Thyroid gland (tissue), 4 donors: Measurements from ENCODE around the gene APBB2. TPM values are rescaled to one million over a fixed set of nuclear protein-coding genes. Genes with fewer than 3 reads are reported as not detected.

ENCODE experiments used
- DNase-seq, 2 donors: peaks; one replicate each; pipeline ENCODE4 v3.0.0-alpha.2; 2019
- H3K27ac ChIP-seq, 3 donors: fragments of 200-600 bp; sonication (generic); 1 replicate in 2 of 3; 2 replicates in 1 of 3; pipeline ENCODE4 v1.5.1; 2016 to 2019; ENCODE audit warnings: mild to moderate bottlenecking in 1 of 3, moderate library complexity in 1 of 3
- H3K27me3 ChIP-seq: fragments of 200-600 bp; sonication (generic); one replicate; pipeline ENCODE4 v1.5.1; 2019
- H3K36me3 ChIP-seq, 2 donors: fragments of 200-600 bp; sonication (generic); one replicate each; pipeline ENCODE4 v1.5.1; 2016 to 2019
- H3K4me1 ChIP-seq, 2 donors: fragments of 200-600 bp; sonication (generic); one replicate each; pipeline ENCODE4 v1.5.1; 2017 to 2019
- H3K4me3 ChIP-seq, 3 donors: fragments of 200-600 bp; sonication (generic); replicated peaks in 1 of 3; 1 replicate in 2 of 3; 2 replicates in 1 of 3; pipeline ENCODE4 v1.5.1; 2016; ENCODE audit warnings: mild to moderate bottlenecking in 1 of 3
- H3K9me3 ChIP-seq: fragments of 200-600 bp; sonication (generic); one replicate; pipeline ENCODE4 v1.5.1; 2017
- POLR2A ChIP-seq, 2 donors: fragments of 450-650 bp; IDR thresholded peaks; one replicate each; pipeline ENCODE4 v1.6.1; 2017; ENCODE audit warnings: antibody characterized with exemption in 2 of 2, mild to moderate bottlenecking in 2 of 2, moderate library complexity in 1 of 2
- WGBS, 2 donors: methylation state at CpG; one replicate each; pipeline ENCODE4 v1.1.5; 2017; 5-methylcytosine and 5-hydroxymethylcytosine counted together
- intact Hi-C: fragments of 100-400 bp; cut with DNase I; formaldehyde crosslinking; loops from one replicate; pipeline ENCODE4 v1.15.1; 2023
- total RNA-seq, 4 donors: library from RNA; depleted of rRNA; stranded (reverse); fragments of >200 nt; gene quantifications; one replicate each; pipeline ENCODE4 v1.2.3, GENCODE V29; 2016
- TF ChIP-seq, protein P1 (sequence below), 6 experiments: fragments of 200-600 bp in 3 of 6; fragments of 450-650 bp in 3 of 6; sonication (generic) in 3 of 6; IDR thresholded peaks; one replicate each; pipeline ENCODE4 v1.5.1; 2016 to 2019; ENCODE audit warnings: antibody characterized with exemption in 6 of 6, mild to moderate bottlenecking in 2 of 6, inconsistent platforms in 1 of 6, moderate library complexity in 1 of 6

The APBB2 gene
- total RNA-seq, 4 donors from 2014 or later, result 174 to 253 (median 199) TPM

DNA sequence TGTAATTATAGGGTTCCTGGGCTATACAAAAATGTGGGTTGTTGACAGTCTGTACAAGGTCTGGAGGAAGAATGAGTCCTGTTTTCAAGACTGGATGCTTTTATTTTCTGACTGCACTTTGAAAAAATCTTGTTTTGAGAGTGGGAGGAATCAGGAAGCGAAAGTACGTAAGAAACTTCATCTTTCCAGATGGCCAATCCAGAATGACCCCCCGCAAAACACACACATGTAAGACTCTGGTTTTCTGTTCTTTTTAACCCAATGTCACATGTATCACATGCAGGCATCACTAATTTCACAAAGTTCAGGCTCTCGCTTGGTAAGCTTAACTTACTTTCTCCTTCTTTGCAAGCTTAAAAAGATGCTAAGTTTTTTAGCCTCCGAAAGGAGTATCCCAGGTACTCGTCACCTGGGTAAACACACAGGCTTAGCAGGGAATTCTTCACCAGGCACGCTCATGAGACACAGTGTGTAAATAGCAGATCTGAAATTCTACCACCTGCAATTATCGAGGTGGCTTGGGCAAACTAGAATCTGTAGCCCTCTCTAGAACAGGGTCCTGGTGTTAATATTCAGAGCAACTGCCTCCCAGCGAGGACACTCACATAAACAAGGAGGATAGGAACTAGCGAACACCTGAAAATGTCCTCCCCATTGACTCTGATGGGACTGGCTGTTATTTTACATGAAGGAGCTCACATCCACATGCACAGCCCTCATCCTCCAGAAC is 373.9 kb downstream of the APBB2 start:
- no peak for TF ChIP-seq POLR2A (IDR thresholded peaks at IDR 0.05)
- TF ChIP-seq, protein P1, sequence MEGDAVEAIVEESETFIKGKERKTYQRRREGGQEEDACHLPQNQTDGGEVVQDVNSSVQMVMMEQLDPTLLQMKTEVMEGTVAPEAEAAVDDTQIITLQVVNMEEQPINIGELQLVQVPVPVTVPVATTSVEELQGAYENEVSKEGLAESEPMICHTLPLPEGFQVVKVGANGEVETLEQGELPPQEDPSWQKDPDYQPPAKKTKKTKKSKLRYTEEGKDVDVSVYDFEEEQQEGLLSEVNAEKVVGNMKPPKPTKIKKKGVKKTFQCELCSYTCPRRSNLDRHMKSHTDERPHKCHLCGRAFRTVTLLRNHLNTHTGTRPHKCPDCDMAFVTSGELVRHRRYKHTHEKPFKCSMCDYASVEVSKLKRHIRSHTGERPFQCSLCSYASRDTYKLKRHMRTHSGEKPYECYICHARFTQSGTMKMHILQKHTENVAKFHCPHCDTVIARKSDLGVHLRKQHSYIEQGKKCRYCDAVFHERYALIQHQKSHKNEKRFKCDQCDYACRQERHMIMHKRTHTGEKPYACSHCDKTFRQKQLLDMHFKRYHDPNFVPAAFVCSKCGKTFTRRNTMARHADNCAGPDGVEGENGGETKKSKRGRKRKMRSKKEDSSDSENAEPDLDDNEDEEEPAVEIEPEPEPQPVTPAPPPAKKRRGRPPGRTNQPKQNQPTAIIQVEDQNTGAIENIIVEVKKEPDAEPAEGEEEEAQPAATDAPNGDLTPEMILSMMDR (IDR thresholded peaks at IDR 0.05), result no peak
- H3K9me3 ChIP-seq, result no peaks in the 10 kb centered on the region
- H3K27ac ChIP-seq, result no peak overlapping the region
- intact Hi-C loops, result no loop called here
- 81 to 96% methylated on average over 10 of the region's 10 CpGs for WGBS, 2 donors
- no peaks in the 10 kb centered on the region for H3K27me3 ChIP-seq
- peaks cover 22 to 23% of the 10 kb centered on the region in 2 donors for H3K4me1 ChIP-seq
- DNase-seq, result no peak
- no peak overlapping the region for H3K4me3 ChIP-seq
- peaks cover 0 to 4% of the 10 kb centered on the region in 2 donors for H3K36me3 ChIP-seq

DNA sequence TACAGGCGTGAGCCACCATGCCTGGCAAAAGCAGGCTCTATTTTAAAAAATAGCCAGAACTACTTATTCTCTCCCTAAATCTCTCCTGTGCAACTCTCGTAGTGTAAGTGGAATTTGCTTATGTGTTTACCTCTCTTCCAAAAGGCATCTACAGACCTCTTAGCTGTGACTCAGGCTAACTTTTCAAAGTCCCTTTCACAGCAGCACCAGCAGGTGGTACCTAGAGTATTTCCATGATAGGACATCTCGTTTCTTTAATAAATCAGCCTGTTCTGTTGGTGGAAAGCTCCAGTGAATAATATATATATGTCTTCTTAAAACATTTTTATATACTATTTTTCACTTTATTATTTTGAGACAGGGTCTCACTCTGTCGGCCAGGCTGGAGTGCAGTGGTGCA is 375.6 kb downstream of the APBB2 start:
- Histone ChIP-seq H3K36me3 (peaks cover 0 to 10% of the 10 kb centered on the region in 2 donors), H3K9me3 (no peaks in the 10 kb centered on the region), H3K4me1 (peaks cover 14 to 16% of the 10 kb centered on the region in 2 donors), H3K4me3 (no peak overlapping the region), H3K27ac (no peak overlapping the region), H3K27me3 (no peaks in the 10 kb centered on the region)
- 89 to 91% methylated on average over 4 of the region's 4 CpGs for WGBS, 2 donors
- DNase-seq, result no peak
- TF ChIP-seq, protein P1 (IDR thresholded peaks at IDR 0.05), result no peak
- TF ChIP-seq POLR2A (IDR thresholded peaks at IDR 0.05), result no peak
- intact Hi-C loops, result no loop called here

DNA sequence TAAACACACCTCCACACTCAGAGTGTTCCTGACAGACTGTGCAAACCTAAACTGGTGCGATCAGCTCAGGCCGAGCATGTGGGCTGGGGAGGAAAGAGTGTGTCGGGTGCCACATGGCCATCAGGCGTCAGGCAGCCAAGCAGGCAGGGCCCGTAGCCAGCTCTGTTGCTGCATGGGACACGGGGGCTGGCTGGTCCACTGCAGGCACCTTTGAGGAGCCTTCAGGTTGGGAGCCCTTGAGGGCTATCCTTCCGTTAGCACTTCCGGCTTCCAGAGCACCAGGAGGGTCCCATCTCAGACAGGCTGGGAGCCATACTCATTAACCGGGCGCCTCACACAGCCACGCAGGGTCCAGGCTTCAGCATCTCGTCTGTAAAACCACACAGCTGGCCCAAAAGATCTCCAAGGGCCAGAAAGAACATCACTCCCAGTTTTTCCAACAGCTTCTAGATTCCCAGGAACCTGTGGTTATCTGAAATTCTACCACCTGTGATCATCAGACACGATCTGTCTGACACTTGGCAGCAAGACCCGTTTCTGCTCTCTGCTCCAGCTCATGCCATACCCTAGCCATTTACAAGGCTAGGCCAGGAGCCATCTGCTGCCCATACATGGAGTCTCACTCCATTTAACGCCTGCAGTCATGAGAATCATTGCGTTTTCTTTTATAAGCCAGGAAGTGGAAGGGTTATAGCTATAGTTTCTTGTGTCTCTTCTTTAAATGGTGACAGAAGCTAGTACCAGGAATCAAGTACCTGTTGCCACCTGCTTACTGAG is 377.1 kb downstream of the APBB2 start:
- Histone ChIP-seq H3K4me3 (no peak overlapping the region), H3K4me1 (peaks cover 0 to 7% of the 10 kb centered on the region in 2 donors), H3K27ac (no peak overlapping the region), H3K27me3 (no peaks in the 10 kb centered on the region), H3K36me3 (peaks cover 0 to 11% of the 10 kb centered on the region in 2 donors), H3K9me3 (no peaks in the 10 kb centered on the region)
- TF ChIP-seq, protein P1 (IDR thresholded peaks at IDR 0.05), result no peak
- no peak for TF ChIP-seq POLR2A (IDR thresholded peaks at IDR 0.05)
- intact Hi-C loops, result no loop called here
- no peak for DNase-seq
- 87 to 94% methylated on average over 14 to 16 of the region's 16 CpGs for WGBS, 2 donors

DNA sequence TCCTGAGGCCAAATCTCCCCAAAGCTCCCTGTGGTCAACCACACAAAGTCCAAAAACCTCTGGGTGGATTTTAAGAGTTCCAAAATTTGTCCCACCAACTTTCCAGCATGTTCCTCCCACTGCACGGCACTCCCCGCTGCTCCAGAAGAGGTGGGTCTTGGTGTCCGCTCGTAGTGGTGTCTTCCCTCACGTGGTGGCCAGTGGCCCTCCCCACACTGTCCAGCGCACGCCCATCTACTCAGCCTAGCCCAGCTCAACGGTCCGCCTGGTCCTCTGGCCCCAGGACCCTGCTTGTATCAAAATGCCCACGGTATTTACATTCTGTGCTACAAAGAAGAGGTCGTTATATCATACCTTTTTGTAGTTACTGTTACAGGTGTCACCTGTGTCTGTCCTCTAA is 381.1 kb downstream of the APBB2 start:
- H3K27ac ChIP-seq, result no peak overlapping the region
- H3K36me3 ChIP-seq, result peaks cover 18 to 19% of the 10 kb centered on the region in 2 donors
- no peaks in the 10 kb centered on the region for H3K27me3 ChIP-seq
- no peaks in the 10 kb centered on the region for H3K4me1 ChIP-seq
- no peak for DNase-seq
- WGBS, 2 donors, result 96 to 97% methylated on average over 11 of the region's 11 CpGs
- H3K4me3 ChIP-seq, result no peak overlapping the region
- TF ChIP-seq POLR2A (IDR thresholded peaks at IDR 0.05), result no peak
- TF ChIP-seq, protein P1 (IDR thresholded peaks at IDR 0.05), result no peak
- intact Hi-C loops, result no loop called here
- H3K9me3 ChIP-seq, result no peaks in the 10 kb centered on the region

DNA sequence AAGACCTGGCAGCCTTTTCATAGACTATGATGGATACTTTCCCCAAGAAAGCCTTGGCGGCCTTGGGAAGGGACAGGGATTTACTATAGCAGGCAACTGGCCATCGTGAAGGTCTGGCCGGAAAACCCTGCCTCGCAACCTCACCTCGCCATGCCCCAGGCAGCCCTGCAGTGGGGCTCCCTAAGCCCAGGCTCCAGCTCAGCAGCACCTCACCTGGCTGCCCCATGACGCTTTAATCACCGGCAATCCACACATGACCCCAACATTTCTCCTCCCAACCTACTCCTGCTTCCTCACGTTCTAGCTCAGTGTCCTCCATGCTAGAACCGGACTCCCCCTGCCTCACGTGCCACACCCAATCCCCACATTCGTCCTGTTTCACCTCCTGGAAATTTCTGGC is 382.2 kb downstream of the APBB2 start:
- H3K4me3 ChIP-seq, result no peak overlapping the region
- intact Hi-C loops, result no loop called here
- H3K27me3 ChIP-seq, result no peaks in the 10 kb centered on the region
- peaks cover 17 to 19% of the 10 kb centered on the region in 2 donors for H3K36me3 ChIP-seq
- no peak overlapping the region for H3K27ac ChIP-seq
- no peak for DNase-seq
- peaks cover 3 to 4% of the 10 kb centered on the region in 2 donors for H3K4me1 ChIP-seq
- no peak for TF ChIP-seq POLR2A (IDR thresholded peaks at IDR 0.05)
- TF ChIP-seq, protein P1 (IDR thresholded peaks at IDR 0.05), result no peak
- WGBS, 2 donors, result 85 to 92% methylated on average over 11 of the region's 11 CpGs
- no peaks in the 10 kb centered on the region for H3K9me3 ChIP-seq
